Mononuclear cell (primary cell): ENCODE data around the gene DSCAM. TPM values are rescaled to one million over a fixed set of nuclear protein-coding genes. Genes with fewer than 3 reads are reported as not detected.

Experiments
- H3K27me3 ChIP-seq: 2 replicates; pipeline ENCODE4 v1.6.0; 2011; ENCODE audit warnings: low read length, control low read depth; ENCODE audit not compliant: insufficient read depth
- H3K4me1 ChIP-seq: 2 replicates; pipeline ENCODE4 v1.5.1; 2011; ENCODE audit warnings: mild to moderate bottlenecking, low read length, control low read depth; ENCODE audit not compliant: insufficient read depth
- H3K4me3 ChIP-seq: 2 replicates; pipeline ENCODE4 v1.5.1; 2011; ENCODE audit warnings: mild to moderate bottlenecking, low read length, moderate library complexity
- H3K9me3 ChIP-seq: 2 replicates; pipeline ENCODE4 v1.5.1; 2011; ENCODE audit warnings: low read depth, mild to moderate bottlenecking, control low read depth, low read length
- total RNA-seq: library from RNA; depleted of rRNA; stranded (reverse); fragments of >200 nt; gene quantifications from one replicate; pipeline ENCODE4 v1.2.3, GENCODE V29; 2012

Gene DSCAM
- total RNA-seq, 1 donor: not detected

DNA sequence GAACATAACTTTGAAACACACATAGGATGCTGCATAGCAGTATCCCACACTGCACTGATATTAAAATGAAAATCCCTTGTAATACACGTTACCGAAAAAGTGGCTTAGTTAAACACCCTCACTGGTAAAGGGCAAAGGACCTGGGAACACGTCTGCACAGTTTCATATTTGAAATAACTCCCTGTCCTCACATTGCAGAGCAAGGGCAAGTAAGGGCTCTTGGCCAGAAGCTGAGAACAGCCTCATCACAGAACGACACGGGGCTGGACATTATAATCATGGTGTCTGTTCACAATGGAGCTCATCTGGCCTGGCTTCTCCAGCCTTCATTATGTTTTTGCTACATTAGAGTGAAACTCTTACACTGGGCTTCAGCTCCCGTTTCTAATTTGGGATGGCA lies 772.8 kb downstream of the DSCAM start:
- H3K4me1 ChIP-seq: no peaks in the 10 kb centered on the region
- no peaks in the 10 kb centered on the region for H3K27me3 ChIP-seq
- H3K4me3 ChIP-seq: no peak overlapping the region
- H3K9me3 ChIP-seq: no peaks in the 10 kb centered on the region

DNA sequence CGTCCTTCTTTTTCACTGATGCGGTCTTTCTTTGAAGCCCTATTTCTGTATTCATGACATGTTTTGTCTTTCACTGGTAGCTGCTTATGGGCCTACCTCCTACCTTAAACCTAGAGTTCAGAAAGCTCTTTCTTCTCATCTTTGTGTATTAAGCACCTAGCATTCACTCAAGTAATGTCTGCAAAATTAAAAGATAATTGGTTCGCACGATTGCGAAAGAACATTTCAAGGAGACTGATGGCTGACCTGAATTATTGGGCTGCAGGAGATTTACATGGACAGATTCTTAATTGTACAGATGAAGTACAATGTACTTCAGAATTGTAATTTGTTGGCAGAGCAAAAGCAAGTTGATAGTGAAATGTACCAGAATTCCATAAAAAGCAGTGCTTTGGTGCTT lies 773.3 kb downstream of the DSCAM start:
- Histone ChIP-seq H3K4me3 (no peak overlapping the region), H3K9me3 (no peaks in the 10 kb centered on the region), H3K4me1 (no peaks in the 10 kb centered on the region), H3K27me3 (no peaks in the 10 kb centered on the region)

DNA sequence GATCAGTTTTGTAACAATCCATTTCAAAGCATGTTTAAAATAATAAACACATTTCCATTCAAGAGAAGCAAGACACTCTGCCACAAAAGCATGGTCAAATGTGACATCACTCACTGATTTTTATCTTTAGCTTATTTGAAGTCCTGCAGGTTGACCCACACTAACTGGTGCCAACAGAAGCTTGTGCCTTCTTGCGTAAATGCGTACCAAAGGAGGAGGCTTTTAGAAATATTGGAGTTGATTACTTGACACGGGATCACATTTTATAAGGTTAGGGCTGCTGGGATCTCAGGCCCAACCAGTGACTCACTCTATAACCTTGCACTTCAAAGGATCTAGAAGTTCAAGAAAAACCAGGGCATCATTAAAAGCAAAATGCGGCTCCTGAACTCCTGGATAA lies 776.1 kb downstream of the DSCAM start:
- Histone ChIP-seq H3K4me3 (no peak overlapping the region), H3K4me1 (no peaks in the 10 kb centered on the region), H3K27me3 (no peaks in the 10 kb centered on the region), H3K9me3 (no peaks in the 10 kb centered on the region)

DNA sequence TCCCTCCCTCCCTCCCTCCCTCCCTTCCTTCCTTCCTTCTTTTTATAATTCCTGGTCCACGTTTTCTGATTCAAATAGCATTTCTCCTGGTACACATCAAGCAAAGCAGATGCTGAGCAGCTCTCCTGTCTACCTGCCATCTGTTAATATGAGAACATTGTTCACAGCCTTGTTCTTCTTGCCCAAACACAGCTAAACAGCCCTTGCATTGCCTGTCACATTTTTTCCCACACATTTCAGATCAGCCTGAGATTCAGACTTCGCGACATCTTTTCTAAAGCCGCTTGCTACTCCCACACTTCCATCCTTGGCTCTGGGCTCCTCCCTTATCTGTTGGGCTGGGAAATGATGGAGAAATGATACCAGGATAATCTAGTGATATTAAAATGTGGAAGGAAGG lies 779.2 kb downstream of the DSCAM start:
- no peaks in the 10 kb centered on the region for H3K27me3 ChIP-seq
- no peak overlapping the region for H3K4me3 ChIP-seq
- no peaks in the 10 kb centered on the region for H3K4me1 ChIP-seq
- H3K9me3 ChIP-seq: no peaks in the 10 kb centered on the region

DNA sequence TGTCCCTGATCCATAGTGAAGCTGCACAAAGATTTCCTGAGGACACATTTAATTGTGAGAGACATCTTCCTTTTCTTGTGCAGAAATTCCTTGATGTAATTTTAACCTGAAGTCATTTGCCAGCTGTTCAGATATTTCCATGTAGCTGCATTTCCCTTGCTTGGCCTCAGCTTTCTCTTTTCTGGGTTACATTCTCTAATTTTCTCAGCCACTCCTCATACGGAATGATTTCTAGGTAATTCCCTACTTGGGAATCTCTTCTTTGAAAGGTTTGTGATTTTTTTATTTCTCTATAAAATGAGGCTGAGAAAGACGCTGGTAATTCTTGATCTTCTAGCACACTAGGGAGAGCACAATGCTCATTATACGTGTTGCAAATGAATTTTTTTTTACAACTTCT lies 780.7 kb downstream of the DSCAM start:
- H3K4me3 ChIP-seq: no peak overlapping the region
- no peaks in the 10 kb centered on the region for H3K9me3 ChIP-seq
- H3K27me3 ChIP-seq: no peaks in the 10 kb centered on the region

DNA sequence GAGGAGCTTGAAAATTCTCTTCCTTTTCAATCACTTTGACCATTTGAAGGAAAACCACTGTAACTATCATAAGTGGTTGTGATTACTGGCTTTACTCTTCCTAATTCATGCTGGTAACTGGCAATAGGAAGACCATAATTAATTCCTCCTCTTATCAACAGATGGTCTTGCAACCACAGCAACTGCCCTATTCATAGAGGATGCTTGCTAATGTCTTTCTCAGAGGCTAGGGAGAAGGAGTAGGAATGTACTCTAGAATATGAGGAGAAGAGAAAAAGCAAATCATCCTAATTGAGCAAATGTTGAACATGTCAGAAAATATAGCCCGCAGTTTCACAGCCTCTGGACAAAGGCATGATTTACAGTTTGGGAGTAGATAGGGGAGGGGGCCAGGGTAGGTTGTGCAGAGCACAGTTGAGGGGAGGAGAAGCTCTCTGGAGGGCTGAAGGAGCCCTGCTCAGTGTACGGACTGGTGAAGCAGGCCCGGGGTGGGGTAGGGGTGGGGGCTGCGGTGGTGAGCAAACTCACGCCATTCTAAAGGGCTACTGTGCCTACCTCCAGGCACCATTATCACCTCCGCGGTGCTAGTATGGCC lies 786.8 kb downstream of the DSCAM start:
- no peaks in the 10 kb centered on the region for H3K9me3 ChIP-seq
- H3K27me3 ChIP-seq: no peaks in the 10 kb centered on the region
- no peaks in the 10 kb centered on the region for H3K4me1 ChIP-seq
- H3K4me3 ChIP-seq: no peak overlapping the region

More for the DNA sequence above, 780.7 kb downstream of the DSCAM start:
- no peaks in the 10 kb centered on the region for H3K4me1 ChIP-seq

DNA sequence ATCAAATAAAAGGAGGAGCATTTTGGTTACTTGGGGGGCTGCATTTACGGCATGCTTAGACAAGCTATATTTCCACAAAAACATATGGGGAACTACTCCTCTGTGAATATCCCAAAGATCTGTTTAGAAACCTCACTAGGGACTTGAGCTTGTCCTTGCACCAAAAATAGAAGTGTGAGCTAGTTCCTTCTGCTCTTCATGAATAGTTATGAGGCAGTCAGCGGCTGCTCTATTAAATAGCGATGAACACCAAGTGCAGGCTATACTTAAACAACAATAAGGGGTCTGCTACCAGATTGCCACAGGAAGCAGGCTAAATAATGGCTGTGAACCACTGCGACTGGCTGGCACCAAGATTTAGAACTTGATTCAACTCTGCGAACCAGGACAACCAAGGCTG lies 789.6 kb downstream of the DSCAM start:
- Histone ChIP-seq H3K4me1 (no peaks in the 10 kb centered on the region), H3K27me3 (no peaks in the 10 kb centered on the region), H3K9me3 (no peaks in the 10 kb centered on the region), H3K4me3 (no peak overlapping the region)

DNA sequence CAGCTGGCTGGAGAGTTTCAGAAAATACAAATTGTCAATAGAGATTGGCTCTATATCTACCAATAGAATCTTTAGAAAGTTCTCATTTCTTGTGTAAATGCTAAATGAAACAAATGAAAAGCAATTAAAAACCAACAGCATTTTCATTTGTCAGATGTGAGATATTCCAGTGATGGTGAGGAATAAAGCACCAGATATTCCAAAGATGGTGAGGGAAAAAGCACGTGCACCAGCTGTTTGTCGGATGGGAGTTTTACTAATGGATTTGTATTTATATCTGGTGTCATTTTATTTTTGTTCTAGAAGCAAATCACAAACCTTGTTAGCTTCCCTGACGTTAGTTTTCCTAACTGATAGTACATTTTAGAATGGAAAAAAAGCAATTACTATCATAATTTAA lies 790.9 kb downstream of the DSCAM start:
- Histone ChIP-seq H3K4me1 (no peaks in the 10 kb centered on the region), H3K27me3 (no peaks in the 10 kb centered on the region), H3K4me3 (no peak overlapping the region), H3K9me3 (no peaks in the 10 kb centered on the region)

DNA sequence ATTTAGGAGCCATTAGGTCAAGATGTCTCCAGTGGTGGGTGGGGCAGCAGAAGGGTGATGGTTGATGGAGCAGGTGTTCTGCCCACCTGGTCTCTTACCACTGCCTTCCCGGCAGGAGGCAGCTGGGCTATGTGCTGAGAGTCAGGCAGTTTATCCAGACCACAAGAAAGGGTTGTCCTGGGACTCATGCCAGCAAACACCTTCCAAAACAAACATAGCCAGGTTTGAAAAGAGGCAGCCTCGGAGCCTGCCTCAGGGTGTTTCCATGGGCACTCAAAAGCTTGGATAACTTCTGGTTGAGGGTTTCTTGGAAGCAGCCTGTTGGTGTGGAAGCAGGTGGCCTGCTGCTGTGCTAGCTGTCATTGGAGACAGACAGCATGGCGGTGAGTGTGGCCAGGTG lies 792.6 kb downstream of the DSCAM start:
- Histone ChIP-seq H3K9me3 (no peaks in the 10 kb centered on the region), H3K4me1 (no peaks in the 10 kb centered on the region), H3K4me3 (no peak overlapping the region), H3K27me3 (no peaks in the 10 kb centered on the region)

DNA sequence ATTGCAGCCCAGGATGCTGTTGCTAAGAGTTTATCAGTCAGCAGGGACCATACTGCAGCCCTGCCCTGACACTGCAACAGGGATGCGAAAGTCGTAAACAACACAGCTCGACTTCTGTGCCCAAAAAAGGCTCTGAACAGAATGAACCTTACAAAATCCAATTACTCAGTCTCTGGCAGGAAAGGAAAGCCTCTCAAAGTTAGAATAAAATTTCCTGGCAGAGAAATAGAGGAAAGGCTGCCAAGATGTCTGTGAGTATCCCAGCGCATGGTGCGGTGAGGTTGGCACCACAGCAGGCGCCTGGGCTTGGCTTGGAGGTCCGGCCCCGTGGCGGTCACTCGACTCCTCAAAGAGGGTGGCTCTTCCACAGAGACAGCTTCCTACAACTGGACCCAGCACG lies 794.0 kb downstream of the DSCAM start:
- no peak overlapping the region for H3K4me3 ChIP-seq
- no peaks in the 10 kb centered on the region for H3K4me1 ChIP-seq
- H3K27me3 ChIP-seq: no peaks in the 10 kb centered on the region
- no peaks in the 10 kb centered on the region for H3K9me3 ChIP-seq

DNA sequence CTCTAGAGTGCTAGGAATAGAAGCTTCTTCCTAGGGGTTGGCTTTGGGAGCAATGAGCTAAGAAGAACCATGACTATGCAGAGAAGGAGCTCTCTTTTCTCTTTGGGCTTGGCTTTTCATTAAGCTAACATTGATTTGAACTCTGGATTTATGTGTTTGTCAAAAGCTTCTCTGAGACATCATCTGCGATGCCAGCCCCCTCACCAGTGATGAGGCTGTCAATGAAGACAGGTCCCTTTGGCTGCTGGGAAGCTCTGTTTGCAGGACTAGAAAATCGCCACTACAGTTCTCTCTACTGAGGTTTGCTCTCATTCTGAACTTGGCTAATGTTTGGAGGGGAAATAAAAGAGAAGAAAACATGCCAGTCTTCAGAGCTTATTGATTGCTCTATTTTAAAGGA lies 794.7 kb downstream of the DSCAM start:
- H3K27me3 ChIP-seq: no peaks in the 10 kb centered on the region
- H3K4me1 ChIP-seq: no peaks in the 10 kb centered on the region
- no peak overlapping the region for H3K4me3 ChIP-seq
- no peaks in the 10 kb centered on the region for H3K9me3 ChIP-seq

DNA sequence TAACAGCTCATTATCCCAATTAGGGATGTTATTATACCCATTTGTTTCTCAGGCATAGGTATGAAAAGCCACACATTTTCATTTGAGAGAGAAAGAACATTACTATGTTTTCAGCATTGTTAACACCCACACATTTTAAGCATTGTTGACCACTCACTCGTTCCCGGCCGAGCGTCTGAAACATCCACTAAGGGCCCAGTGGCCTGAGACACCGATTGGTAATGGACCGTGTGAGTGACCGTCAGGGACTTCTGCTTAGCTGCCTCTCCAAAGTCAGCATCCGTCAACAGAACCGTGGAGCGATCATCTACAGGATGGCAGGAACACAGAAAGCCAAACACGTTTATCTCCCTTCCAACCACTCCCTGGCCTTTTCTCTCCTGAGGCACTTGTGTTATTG lies 795.2 kb downstream of the DSCAM start:
- no peaks in the 10 kb centered on the region for H3K4me1 ChIP-seq
- no peak overlapping the region for H3K4me3 ChIP-seq
- no peaks in the 10 kb centered on the region for H3K9me3 ChIP-seq
- H3K27me3 ChIP-seq: no peaks in the 10 kb centered on the region

DNA sequence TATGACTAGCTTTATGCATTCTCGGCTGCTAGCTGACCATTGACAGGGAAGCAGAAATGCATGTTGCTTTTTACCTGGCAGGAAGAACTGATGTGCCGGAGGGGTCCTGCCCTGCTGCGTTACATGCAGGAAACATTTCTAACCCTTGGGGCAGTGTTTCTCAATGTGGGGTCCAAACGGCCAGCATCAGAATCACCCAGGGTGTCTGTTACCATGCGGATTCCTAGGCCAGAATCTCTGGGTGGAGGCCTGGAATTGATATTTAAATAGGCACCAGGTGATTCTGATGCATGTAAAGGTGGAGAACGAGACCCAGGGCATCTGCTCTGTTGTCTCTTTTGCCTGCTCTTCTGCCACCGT lies 797.0 kb downstream of the DSCAM start:
- Histone ChIP-seq H3K9me3 (no peaks in the 10 kb centered on the region), H3K4me3 (no peak overlapping the region), H3K27me3 (no peaks in the 10 kb centered on the region), H3K4me1 (no peaks in the 10 kb centered on the region)

DNA sequence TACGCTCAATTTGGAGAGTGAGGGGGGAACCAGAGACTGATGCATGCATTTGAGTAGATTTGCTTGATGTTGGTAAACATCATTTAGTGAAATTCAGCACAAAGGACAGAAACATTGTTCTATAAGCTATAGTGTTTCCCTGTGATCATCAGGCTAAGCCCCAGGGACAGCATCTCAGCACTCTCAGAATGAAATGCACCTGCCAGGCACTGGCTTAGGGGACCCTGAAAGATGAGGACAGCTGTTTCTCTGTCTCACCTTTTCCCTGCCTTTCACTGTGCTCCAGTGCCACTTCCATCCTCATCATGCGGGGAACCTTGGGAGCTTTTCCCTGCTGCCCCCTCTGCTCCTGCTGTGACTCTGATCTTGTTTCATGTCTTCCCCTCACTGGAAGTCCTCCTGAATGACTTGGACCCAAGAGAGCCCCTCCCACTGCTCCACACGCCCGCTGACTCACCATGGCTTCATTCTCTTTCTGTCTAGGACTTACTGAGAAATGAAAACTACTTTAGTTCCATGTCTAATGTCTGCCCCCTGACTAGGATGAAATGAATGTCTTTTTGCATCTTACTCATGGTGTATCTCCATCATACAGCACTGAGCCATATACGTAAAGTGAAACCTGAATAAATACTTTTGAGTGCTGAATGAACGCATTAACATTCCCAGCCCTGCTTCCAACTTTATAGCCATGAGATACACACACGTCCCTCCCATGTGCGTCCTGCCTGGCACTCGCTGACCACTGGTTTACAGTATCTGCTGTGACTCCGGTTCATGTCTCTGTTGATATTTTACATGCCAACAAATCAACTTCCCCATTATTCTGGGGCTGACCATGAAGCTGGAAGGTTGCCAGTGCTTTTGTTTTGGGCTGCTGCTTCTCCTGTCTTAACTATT lies 797.7 kb downstream of the DSCAM start:
- Histone ChIP-seq H3K4me3 (no peak overlapping the region), H3K4me1 (no peaks in the 10 kb centered on the region), H3K9me3 (no peaks in the 10 kb centered on the region)

DNA sequence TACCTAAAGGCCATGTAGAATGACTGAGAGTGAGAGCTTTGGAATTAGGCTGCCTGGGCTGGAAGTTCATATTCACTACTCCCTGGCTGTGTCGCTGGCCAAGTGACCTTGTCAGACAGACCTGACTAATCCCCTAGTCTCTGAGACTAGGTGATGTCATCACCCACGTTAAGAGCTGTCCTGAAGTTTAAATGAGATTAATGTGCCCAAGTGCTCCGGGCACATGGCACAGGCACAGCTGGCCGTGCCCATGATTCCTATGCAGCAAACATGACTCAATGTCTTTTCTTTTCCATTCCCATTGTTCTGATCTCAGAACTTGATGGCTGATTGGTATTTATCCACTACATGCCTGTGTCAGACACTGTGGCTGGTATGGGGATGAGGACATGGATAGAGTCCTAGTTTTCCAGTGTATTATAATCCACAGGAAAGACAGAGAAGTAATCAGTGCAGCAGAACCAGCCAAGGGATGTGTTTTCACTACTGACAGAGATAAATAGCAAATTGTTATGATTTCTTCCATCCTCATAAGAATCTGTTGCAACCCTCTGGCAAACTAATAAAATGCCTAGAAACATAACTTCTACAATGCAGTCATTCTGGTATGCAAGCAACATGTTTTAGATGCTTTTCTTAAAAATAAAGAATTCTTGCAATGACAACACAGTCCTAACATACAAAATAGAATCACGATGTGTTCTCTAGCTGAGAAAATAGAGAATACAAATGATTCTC lies 798.8 kb downstream of the DSCAM start:
- Histone ChIP-seq H3K27me3 (no peaks in the 10 kb centered on the region), H3K9me3 (no peaks in the 10 kb centered on the region), H3K4me1 (no peaks in the 10 kb centered on the region), H3K4me3 (no peak overlapping the region)

More for the DNA sequence above, 797.7 kb downstream of the DSCAM start:
- no peaks in the 10 kb centered on the region for H3K27me3 ChIP-seq
